SK-N-MC (cell line): ENCODE measurements around the gene WFIKKN1.
A peak's percentile ranks its signal among the peaks of the same experiment; 100 is the strongest.
"Not testable (repeated sequence)": the region's sequence is repeated elsewhere in the genome, so short reads cannot be mapped to it uniquely, and the experiment has no call there.

ENCODE experiments used
- DNase-seq: peaks from one replicate; pipeline ENCODE4 v3.0.0-alpha.2; 2011; ENCODE audit warnings: low read depth, low spot score
- H3K27ac ChIP-seq: fragments of 200-600 bp; sonication (generic); 2 replicates; pipeline ENCODE4 v1.5.1; 2016; ENCODE audit warnings: mixed run types
- H3K36me3 ChIP-seq: fragments of 200-600 bp; sonication (generic); 2 replicates; pipeline ENCODE4 v1.6.1; 2017; ENCODE audit warnings: antibody characterized with exemption, low read length, mixed read lengths; ENCODE audit not compliant: insufficient read depth
- H3K4me3 ChIP-seq: fragments of 200-600 bp; sonication (generic); 2 replicates; pipeline ENCODE4 v1.5.1; 2016
- H3K9ac ChIP-seq: fragments of 200-600 bp; sonication (generic); 2 replicates; pipeline ENCODE4 v1.8.0; 2017; ENCODE audit warnings: mixed run types, mixed read lengths; ENCODE audit not compliant: insufficient read length
- H3K9me3 ChIP-seq: fragments of 200-600 bp; sonication (generic); 2 replicates; pipeline ENCODE4 v1.6.1; 2017; ENCODE audit warnings: low read depth, mild to moderate bottlenecking, antibody characterized with exemption, low read length, moderate library complexity, mixed read lengths
- EZH2 ChIP-seq: fragments of 200-600 bp; sonication (generic); IDR thresholded peaks from one replicate; pipeline ENCODE4 v1.6.1; 2017; ENCODE audit warnings: antibody characterized with exemption
- FOXP2 ChIP-seq: optimal IDR thresholded peaks from 2 replicates; pipeline ENCODE3; 2011; ENCODE audit warnings: mild to moderate bottlenecking, moderate library complexity; ENCODE audit not compliant: insufficient read depth; ENCODE audit errors: extremely low read length, control extremely low read depth
- POLR2AphosphoS5 ChIP-seq: IDR thresholded peaks from 2 replicates; pipeline ENCODE4 v1.6.1; 2012; ENCODE audit warnings: mild to moderate bottlenecking, low read depth, low read length, borderline replicate concordance

The WFIKKN1 gene

DNA sequence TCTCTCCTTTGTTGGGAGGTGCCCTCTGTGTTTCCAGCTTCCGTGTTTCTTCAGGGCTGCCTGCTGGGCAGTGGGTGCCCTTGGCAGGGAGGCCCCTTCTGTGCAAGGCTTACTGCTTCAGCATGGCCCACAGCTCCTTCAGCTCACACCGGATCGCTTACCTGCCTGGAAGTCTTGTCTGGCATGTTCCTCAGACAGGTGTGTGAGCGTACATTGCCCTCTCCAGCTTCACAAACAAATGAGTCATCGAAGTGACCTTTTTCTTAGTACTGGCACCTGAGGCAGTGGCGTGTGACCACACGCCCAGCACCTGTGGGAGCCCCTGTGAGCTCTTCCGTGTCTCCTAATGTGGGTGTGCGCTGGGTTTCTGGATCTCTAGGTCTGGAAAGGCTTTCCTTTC is 37.4 kb upstream of the WFIKKN1 start:
- H3K27ac ChIP-seq, result no peak overlapping the region
- no peak for TF ChIP-seq EZH2
- TF ChIP-seq POLR2AphosphoS5, result no peak
- TF ChIP-seq FOXP2, result no peak
- H3K9ac ChIP-seq, result no peak overlapping the region
- no peaks in the 10 kb centered on the region for H3K36me3 ChIP-seq
- no peaks in the 10 kb centered on the region for H3K9me3 ChIP-seq
- no peak overlapping the region for H3K4me3 ChIP-seq
- DNase-seq, result no peak

- DNase-seq, result no peak
- no peaks in the 10 kb centered on the region for H3K36me3 ChIP-seq
- H3K9me3 ChIP-seq, result no peaks in the 10 kb centered on the region
- H3K9ac ChIP-seq, result no peak overlapping the region
- no peak overlapping the region for H3K27ac ChIP-seq
- no peak for TF ChIP-seq EZH2
- TF ChIP-seq FOXP2, result no peak
- TF ChIP-seq POLR2AphosphoS5, result no peak
- H3K4me3 ChIP-seq, result no peak overlapping the region
These were observed 37.0 kb upstream of the WFIKKN1 start for GRCh38 chr16:593807-594206.

DNA sequence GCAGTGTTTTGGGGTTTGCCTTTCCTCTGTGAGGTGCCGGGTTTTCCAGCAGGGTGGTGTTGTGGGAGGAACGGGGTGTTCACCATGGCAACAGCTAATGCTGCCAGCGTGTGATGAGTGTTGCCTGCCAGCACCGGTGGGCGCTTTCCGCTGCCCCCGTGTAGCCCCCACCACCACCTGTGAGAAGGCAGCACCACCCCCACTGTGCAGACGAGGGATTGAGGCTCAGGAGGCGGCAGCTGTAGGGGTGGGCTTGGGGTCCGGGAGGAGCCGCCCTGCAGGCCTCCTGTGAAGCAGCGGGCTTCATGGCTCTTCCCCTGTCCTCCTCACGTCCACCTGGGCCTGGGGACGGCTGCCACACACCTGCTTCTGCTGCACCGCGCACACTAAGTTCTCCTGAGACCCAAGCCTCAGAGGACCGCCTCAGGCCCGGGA is 35.7 kb upstream of the WFIKKN1 start:
- Histone ChIP-seq H3K4me3 (no peak overlapping the region), H3K9me3 (no peaks in the 10 kb centered on the region), H3K27ac (no peak overlapping the region), H3K36me3 (no peaks in the 10 kb centered on the region), H3K9ac (no peak overlapping the region)
- TF ChIP-seq EZH2 (no peak), POLR2AphosphoS5 (no peak), FOXP2 (no peak)
- no peak for DNase-seq

GRCh38 chr16:595942-596735 is 34.6 kb upstream of the WFIKKN1 start:
- Histone ChIP-seq H3K9ac (no peak overlapping the region), H3K4me3 (no peak overlapping the region), H3K27ac (no peak overlapping the region), H3K36me3 (no peaks in the 10 kb centered on the region), H3K9me3 (no peaks in the 10 kb centered on the region)
- no peak for DNase-seq
- TF ChIP-seq EZH2, result no peak
- no peak for TF ChIP-seq POLR2AphosphoS5
- TF ChIP-seq FOXP2, result no peak

DNA sequence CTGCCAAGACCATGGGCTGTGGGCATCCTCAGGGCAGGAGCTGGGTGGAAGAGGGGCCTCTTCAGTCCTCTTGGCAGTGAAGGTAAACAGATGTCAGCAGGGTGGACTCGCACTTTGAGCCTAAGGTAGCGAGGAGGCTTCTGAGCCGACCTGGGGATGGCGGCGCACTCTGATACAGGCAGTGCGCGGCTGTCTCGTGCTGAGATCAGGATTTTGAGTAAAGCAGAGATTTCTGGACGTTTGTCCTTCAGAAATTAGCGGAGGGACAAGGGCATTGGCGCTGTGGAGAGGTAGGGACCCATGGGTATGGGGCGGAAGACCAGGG is 34.1 kb upstream of the WFIKKN1 start:
- H3K9me3 ChIP-seq, result no peaks in the 10 kb centered on the region
- H3K36me3 ChIP-seq, result no peaks in the 10 kb centered on the region
- H3K27ac ChIP-seq, result no peak overlapping the region
- no peak overlapping the region for H3K9ac ChIP-seq
- no peak overlapping the region for H3K4me3 ChIP-seq
- no peak for DNase-seq
- no peak for TF ChIP-seq EZH2
- no peak for TF ChIP-seq POLR2AphosphoS5
- no peak for TF ChIP-seq FOXP2

- H3K36me3 ChIP-seq, DNase-seq, H3K4me3 ChIP-seq, H3K9me3 ChIP-seq, H3K27ac ChIP-seq, H3K9ac ChIP-seq: not testable (repeated sequence)
These were observed 33.1 kb upstream of the WFIKKN1 start for GRCh38 chr16:597655-598054.

DNA sequence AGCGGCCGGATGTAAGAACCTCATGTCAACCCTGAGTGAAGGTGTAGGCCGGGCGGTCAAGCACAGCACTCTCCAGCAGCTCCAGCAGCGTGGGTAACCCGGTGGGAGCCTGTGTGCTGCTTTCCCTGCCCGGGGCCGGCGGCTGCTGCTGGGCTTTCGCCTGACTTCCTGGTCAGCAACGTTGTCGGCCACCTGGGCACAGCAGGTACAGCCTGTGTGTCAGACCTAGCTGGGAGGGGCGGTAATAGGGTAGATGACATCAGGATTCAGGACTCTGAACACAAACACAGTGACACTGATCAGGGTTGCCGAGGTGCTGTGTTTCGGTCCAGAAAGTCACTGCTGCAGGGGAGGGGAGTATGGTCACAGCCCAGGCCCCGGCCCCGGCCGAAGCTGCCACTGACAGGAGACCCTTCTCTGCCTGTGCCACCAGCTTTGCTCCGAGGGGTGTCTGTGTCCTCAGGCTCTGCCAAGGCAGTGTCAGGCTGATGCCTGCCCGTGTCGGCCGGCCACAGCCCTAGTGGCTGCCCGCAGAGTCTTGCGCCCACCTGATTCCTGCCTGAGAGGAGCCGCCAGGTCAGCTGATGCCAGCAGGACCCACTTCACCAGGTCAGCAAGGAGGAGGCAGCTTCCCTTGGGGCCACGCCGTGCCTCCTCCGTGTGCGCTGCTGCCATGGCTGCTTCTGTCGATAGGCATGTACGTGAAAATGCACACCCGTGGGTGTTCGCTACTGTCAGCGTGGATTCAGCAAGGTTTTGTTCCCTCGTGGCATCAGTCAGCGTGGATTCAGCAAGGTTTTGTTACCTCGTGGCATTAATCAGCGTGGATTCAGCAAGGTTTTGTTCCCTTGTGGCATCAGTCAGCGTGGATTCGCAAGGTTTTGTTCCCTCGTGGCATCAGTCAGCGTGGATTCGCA is 31.7 kb upstream of the WFIKKN1 start:
- Histone ChIP-seq H3K9ac (no peak overlapping the region), H3K9me3 (no peaks in the 10 kb centered on the region), H3K27ac (no peak overlapping the region), H3K36me3 (no peaks in the 10 kb centered on the region), H3K4me3 (no peak overlapping the region)
- DNase-seq, result no peak
- TF ChIP-seq POLR2AphosphoS5 (no peak), FOXP2 (no peak), EZH2 (no peak)

DNA sequence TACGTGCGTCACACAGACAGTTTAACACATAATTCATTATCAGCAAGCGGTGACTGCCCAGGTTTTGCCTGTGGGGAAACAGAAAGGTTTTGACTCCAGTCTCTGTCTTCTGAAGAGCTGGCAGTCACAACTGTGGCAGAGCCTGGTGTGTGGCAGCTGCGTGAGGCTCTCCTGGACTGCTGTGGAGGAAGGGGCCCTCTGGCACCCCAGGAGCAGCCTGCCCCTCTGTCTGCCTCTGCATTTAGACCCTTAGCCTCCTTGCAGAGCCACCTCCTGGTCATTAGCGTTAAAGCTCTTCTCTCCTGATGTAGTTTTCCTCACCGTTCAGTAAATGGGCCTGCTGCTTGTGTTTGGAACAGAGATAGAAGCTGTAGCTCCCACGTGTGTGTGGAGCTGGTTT is 30.0 kb upstream of the WFIKKN1 start:
- H3K9ac ChIP-seq, result no peak overlapping the region
- no peak overlapping the region for H3K27ac ChIP-seq
- no peak overlapping the region for H3K4me3 ChIP-seq
- DNase-seq, result no peak
- no peaks in the 10 kb centered on the region for H3K9me3 ChIP-seq
- H3K36me3 ChIP-seq, result no peaks in the 10 kb centered on the region
- no peak for TF ChIP-seq POLR2AphosphoS5
- no peak for TF ChIP-seq FOXP2
- no peak for TF ChIP-seq EZH2

- no peaks in the 10 kb centered on the region for H3K9me3 ChIP-seq
- TF ChIP-seq FOXP2 (no peak), POLR2AphosphoS5 (no peak), EZH2 (no peak)
- peak overlapping the region; percentile 35; the same call in 1 of the 2 replicates for H3K4me3 ChIP-seq
- DNase-seq, result no peak
- 0 out of 2 replicates have a peak overlapping the region, but pooled peaks have one; percentile 55 for H3K27ac ChIP-seq
- no peak overlapping the region for H3K9ac ChIP-seq
- no peaks in the 10 kb centered on the region for H3K36me3 ChIP-seq
These were observed 26.9 kb upstream of the WFIKKN1 start for GRCh38 chr16:603933-604332.
